Measurements from ENCODE around the gene B4GALT2.

B4GALT2 gene

DNA sequence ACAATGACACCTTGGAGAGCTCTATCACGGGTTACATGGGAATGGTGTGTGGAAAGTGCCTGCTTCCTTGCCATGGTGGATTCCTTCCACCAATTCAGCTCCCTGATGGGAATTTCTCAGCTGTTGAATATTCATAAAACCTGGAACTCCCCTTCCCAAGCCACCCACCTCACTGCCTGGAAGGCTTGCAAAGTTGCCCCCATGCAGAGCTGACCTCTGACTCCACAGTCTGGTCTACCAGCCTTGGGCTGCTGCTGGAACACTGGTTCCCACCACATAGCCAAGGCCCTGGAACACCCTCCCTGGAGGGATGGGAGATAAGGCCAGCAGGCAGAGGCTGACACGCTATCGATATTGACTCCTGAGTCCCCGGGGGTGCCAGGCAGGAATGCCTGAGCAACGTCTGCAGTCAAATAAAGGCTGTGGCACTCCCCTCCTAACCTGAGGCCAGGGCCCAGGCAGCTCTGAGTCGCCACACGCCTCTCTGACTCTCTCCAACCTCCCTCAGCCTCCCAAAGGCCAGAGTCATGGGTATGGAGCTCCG, 21.2 kb downstream of the B4GALT2 start:
- Histone ChIP-seq H3K4me3 (ENCODE audit: low read length) (no peak overlapping the region), H2AFZ (ENCODE audit: low read length) (no peak overlapping the region), H3K4me1 (ENCODE audit: low read length) (no peaks in the 10 kb centered on the region), H4K20me1 (ENCODE audit: insufficient read depth, low read length) (no peaks in the 10 kb centered on the region), H3K9me3 (replicated peaks; ENCODE audit: insufficient read depth, low read length) (no peaks in the 10 kb centered on the region), H3K79me2 (ENCODE audit: low read length) (no peaks in the 10 kb centered on the region), H3K4me2 (ENCODE audit: low read depth, low read length) (no peak overlapping the region), H3K36me3 (replicated peaks; ENCODE audit: insufficient read depth, low read length) (no peaks in the 10 kb centered on the region), H3K27me3 (replicated peaks; ENCODE audit: insufficient read depth, low read length) (no peaks in the 10 kb centered on the region), H3K9me2 (replicated peaks; ENCODE audit: insufficient read depth, low read length) (no peaks in the 10 kb centered on the region), H3K27ac (ENCODE audit: low read length) (no peak overlapping the region), H3K9ac (ENCODE audit: low read length) (no peak overlapping the region), H3F3A (ENCODE audit: insufficient read depth, low read length) (no peaks in the 10 kb centered on the region)
- TF ChIP-seq EZH2phosphoT487 (IDR thresholded peaks at IDR 0.05; ENCODE audit: low read length) (no peak), EZH2 (optimal IDR thresholded peaks at IDR 0.05; ENCODE audit: low read depth, low read length) (no peak)
- TF ChIP-seq, protein P1, sequence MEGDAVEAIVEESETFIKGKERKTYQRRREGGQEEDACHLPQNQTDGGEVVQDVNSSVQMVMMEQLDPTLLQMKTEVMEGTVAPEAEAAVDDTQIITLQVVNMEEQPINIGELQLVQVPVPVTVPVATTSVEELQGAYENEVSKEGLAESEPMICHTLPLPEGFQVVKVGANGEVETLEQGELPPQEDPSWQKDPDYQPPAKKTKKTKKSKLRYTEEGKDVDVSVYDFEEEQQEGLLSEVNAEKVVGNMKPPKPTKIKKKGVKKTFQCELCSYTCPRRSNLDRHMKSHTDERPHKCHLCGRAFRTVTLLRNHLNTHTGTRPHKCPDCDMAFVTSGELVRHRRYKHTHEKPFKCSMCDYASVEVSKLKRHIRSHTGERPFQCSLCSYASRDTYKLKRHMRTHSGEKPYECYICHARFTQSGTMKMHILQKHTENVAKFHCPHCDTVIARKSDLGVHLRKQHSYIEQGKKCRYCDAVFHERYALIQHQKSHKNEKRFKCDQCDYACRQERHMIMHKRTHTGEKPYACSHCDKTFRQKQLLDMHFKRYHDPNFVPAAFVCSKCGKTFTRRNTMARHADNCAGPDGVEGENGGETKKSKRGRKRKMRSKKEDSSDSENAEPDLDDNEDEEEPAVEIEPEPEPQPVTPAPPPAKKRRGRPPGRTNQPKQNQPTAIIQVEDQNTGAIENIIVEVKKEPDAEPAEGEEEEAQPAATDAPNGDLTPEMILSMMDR (IDR thresholded peaks at IDR 0.05; ENCODE audit: low read length): no peak
- DNase-seq: no peak

GRCh38 chr1:44002165-44002564, 23.2 kb downstream of the B4GALT2 start:
- no peak overlapping the region for H3K4me3 ChIP-seq (ENCODE audit: low read length)
- TF ChIP-seq, protein P1 (IDR thresholded peaks at IDR 0.05; ENCODE audit: low read length): no peak
- no peak for DNase-seq

GRCh38 chr1:44002606-44003157, 23.7 kb downstream of the B4GALT2 start:
- Histone ChIP-seq H3K9me2 (replicated peaks; ENCODE audit: insufficient read depth, low read length) (no peaks in the 10 kb centered on the region), H2AFZ (ENCODE audit: low read length) (no peak overlapping the region), H3K9me3 (replicated peaks; ENCODE audit: insufficient read depth, low read length) (no peaks in the 10 kb centered on the region), H3K79me2 (ENCODE audit: low read length) (no peaks in the 10 kb centered on the region), H3K4me2 (ENCODE audit: low read depth, low read length) (no peak overlapping the region), H3K27me3 (replicated peaks; ENCODE audit: insufficient read depth, low read length) (no peaks in the 10 kb centered on the region), H3K36me3 (replicated peaks; ENCODE audit: insufficient read depth, low read length) (no peaks in the 10 kb centered on the region), H3K4me3 (ENCODE audit: low read length) (no peak overlapping the region), H3K27ac (ENCODE audit: low read length) (no peak overlapping the region), H3F3A (ENCODE audit: insufficient read depth, low read length) (no peaks in the 10 kb centered on the region), H3K4me1 (ENCODE audit: low read length) (no peaks in the 10 kb centered on the region), H3K9ac (ENCODE audit: low read length) (no peak overlapping the region), H4K20me1 (ENCODE audit: insufficient read depth, low read length) (no peaks in the 10 kb centered on the region)
- no peak for DNase-seq
- TF ChIP-seq EZH2 (optimal IDR thresholded peaks at IDR 0.05; ENCODE audit: low read depth, low read length) (no peak), EZH2phosphoT487 (IDR thresholded peaks at IDR 0.05; ENCODE audit: low read length) (no peak)
- TF ChIP-seq, protein P1 (IDR thresholded peaks at IDR 0.05; ENCODE audit: low read length): no peak

More at GRCh38 chr1:44002165-44002564, 23.2 kb downstream of the B4GALT2 start:
- Histone ChIP-seq H3K27me3 (replicated peaks; ENCODE audit: insufficient read depth, low read length) (no peaks in the 10 kb centered on the region), H4K20me1 (ENCODE audit: insufficient read depth, low read length) (no peaks in the 10 kb centered on the region), H3K4me2 (ENCODE audit: low read depth, low read length) (no peak overlapping the region), H3K36me3 (replicated peaks; ENCODE audit: insufficient read depth, low read length) (no peaks in the 10 kb centered on the region), H3K9ac (ENCODE audit: low read length) (no peak overlapping the region), H2AFZ (ENCODE audit: low read length) (no peak overlapping the region), H3K27ac (ENCODE audit: low read length) (no peak overlapping the region), H3F3A (ENCODE audit: insufficient read depth, low read length) (no peaks in the 10 kb centered on the region), H3K79me2 (ENCODE audit: low read length) (no peaks in the 10 kb centered on the region), H3K4me1 (ENCODE audit: low read length) (no peaks in the 10 kb centered on the region), H3K9me3 (replicated peaks; ENCODE audit: insufficient read depth, low read length) (no peaks in the 10 kb centered on the region), H3K9me2 (replicated peaks; ENCODE audit: insufficient read depth, low read length) (no peaks in the 10 kb centered on the region)

Measured in MM.1S (cell line).